B cell (primary cell): ENCODE measurements around the gene DAAM2. TPM values are rescaled to one million over a fixed set of nuclear protein-coding genes. Genes with fewer than 3 reads are reported as not detected.

Source experiments
- ATAC-seq: fragments of 200-7000 bp; cut with Tn5 transposase; one replicate; pipeline ENCODE4 v1.10.0; 2021; ENCODE audit warnings: low read depth, mild to moderate bottlenecking, moderate number of reproducible peaks, moderate library complexity
- CTCF ChIA-PET: fragments of 350-600 bp; sonication (Branson Sonifier 250); formaldehyde crosslinking; loops from one replicate; lab custom pipeline; 2021; ENCODE audit warnings: antibody characterized with exemption, inconsistent platforms; lab: Charles Lee
- POLR2A ChIA-PET: fragments of 350-600 bp; sonication (Branson Sonifier 250); formaldehyde crosslinking; loops from one replicate; lab custom pipeline; 2021; ENCODE audit warnings: antibody characterized with exemption; lab: Charles Lee
- DNase-seq: peaks from one replicate; pipeline ENCODE4 v3.0.0; 2013
- H2AFZ ChIP-seq: 2 replicates; pipeline ENCODE4 v1.6.1; 2012; ENCODE audit warnings: mild to moderate bottlenecking, low read depth, low read length; ENCODE audit not compliant: insufficient read depth, poor library complexity, severe bottlenecking
- H3K27ac ChIP-seq, 2 donors: 1 replicate in 1 of 2; 2 replicates in 1 of 2; pipeline ENCODE4 v1.5.1; 2012 to 2013; ENCODE audit warnings: low read length in 2 of 2, mild to moderate bottlenecking in 2 of 2, moderate library complexity in 1 of 2
- H3K27me3 ChIP-seq, 4 experiments: fragments of 200-600 bp in 1 of 4; sonication (generic) in 1 of 4; replicated peaks in 1 of 4; 1 replicate in 2 of 4; 2 replicates in 2 of 4; pipeline versions ENCODE4 v1.6.1 to v1.7.0; 2013 to 2016; ENCODE audit warnings: low read length in 3 of 4, mild to moderate bottlenecking in 2 of 4, mixed read lengths in 1 of 4, moderate library complexity in 1 of 4; ENCODE audit not compliant: insufficient read depth in 4 of 4, control insufficient read depth in 3 of 4; ENCODE audit errors: control extremely low read depth in 1 of 4
- H3K36me3 ChIP-seq, 2 experiments: replicated peaks in 1 of 2; 1 replicate in 1 of 2; 2 replicates in 1 of 2; pipeline versions ENCODE4 v1.6.1 to v1.7.1; 2013; ENCODE audit warnings: low read length in 1 of 2; ENCODE audit not compliant: insufficient read depth in 2 of 2, control insufficient read depth in 1 of 2; ENCODE audit errors: control extremely low read depth in 1 of 2, extremely low read depth in 1 of 2
- H3K4me1 ChIP-seq, 2 donors: fragments of 200-600 bp in 1 of 2; sonication (generic) in 1 of 2; 1 replicate in 1 of 2; 2 replicates in 1 of 2; pipeline versions ENCODE4 v1.5.1 to v1.6.1; 2013 to 2017; ENCODE audit warnings: low read length in 2 of 2; ENCODE audit not compliant: control insufficient read depth in 2 of 2, insufficient read depth in 2 of 2
- H3K4me2 ChIP-seq: replicated peaks from 2 replicates; pipeline ENCODE3; 2012; ENCODE audit warnings: mild to moderate bottlenecking, low read depth, low read length; ENCODE audit not compliant: poor library complexity, severe bottlenecking
- H3K4me3 ChIP-seq, 5 experiments: fragments of 200-600 bp in 1 of 5; sonication (generic) in 1 of 5; 1 replicate in 3 of 5; 2 replicates in 2 of 5; pipeline versions ENCODE4 v1.5.1 to v1.7.0; 2011 to 2016; ENCODE audit warnings: low read length in 4 of 5, mild to moderate bottlenecking in 4 of 5, low read depth in 2 of 5, control low read depth in 1 of 5, moderate library complexity in 1 of 5; ENCODE audit not compliant: insufficient read depth in 1 of 5; ENCODE audit errors: control extremely low read depth in 1 of 5, extremely low read depth in 1 of 5
- H3K79me2 ChIP-seq: fragments of 200-600 bp; sonication (generic); one replicate; pipeline ENCODE4 v1.6.0; 2016; ENCODE audit warnings: low read length; ENCODE audit not compliant: control insufficient read depth, insufficient read depth
- H3K9ac ChIP-seq: fragments of 200-600 bp; sonication (generic); 2 replicates; pipeline ENCODE4 v1.6.1; 2017; ENCODE audit warnings: mild to moderate bottlenecking, low read length, moderate library complexity
- H3K9me3 ChIP-seq, 3 donors: one replicate each; pipeline versions ENCODE4 v1.6.1 to v1.7.1; 2013; ENCODE audit warnings: low read length in 2 of 3; ENCODE audit not compliant: control insufficient read depth in 2 of 3, insufficient read depth in 1 of 3; ENCODE audit errors: control extremely low read depth in 1 of 3
- H4K20me1 ChIP-seq: 2 replicates; pipeline ENCODE4 v1.6.0; 2012; ENCODE audit warnings: mild to moderate bottlenecking, low read length; ENCODE audit not compliant: insufficient read depth, control insufficient read depth, poor library complexity, severe bottlenecking
- H3K27ac Mint-ChIP-seq: one replicate; pipeline ENCODE4 v1.8.0; 2021; ENCODE audit warnings: mixed read lengths
- H3K27me3 Mint-ChIP-seq: one replicate; pipeline ENCODE4 v1.8.0; 2021; ENCODE audit warnings: mixed read lengths
- H3K4me1 Mint-ChIP-seq: one replicate; pipeline ENCODE4 v1.8.0; 2021; ENCODE audit warnings: mixed read lengths
- H3K4me3 Mint-ChIP-seq: one replicate; pipeline ENCODE4 v1.8.0; 2021; ENCODE audit warnings: mixed read lengths
- H3K9me3 Mint-ChIP-seq: one replicate; pipeline ENCODE4 v1.8.0; 2022; ENCODE audit warnings: mixed read lengths; ENCODE audit not compliant: insufficient read depth
- EZH2 ChIP-seq: IDR thresholded peaks from 2 replicates; pipeline ENCODE4 v1.6.1; 2012; ENCODE audit warnings: borderline replicate concordance, low read depth, mild to moderate bottlenecking, moderate library complexity, low read length; ENCODE audit not compliant: insufficient read depth, poor library complexity, severe bottlenecking
- WGBS: methylation state at CpG from one replicate; pipeline ENCODE4 v1.1.5; 2013; ENCODE audit warnings: missing lambda C conversion rate; ENCODE audit not compliant: insufficient coverage; 5-methylcytosine and 5-hydroxymethylcytosine counted together
- intact Hi-C: fragments of 100-400 bp; cut with micrococcal nuclease; formaldehyde crosslinking; loops from one replicate; pipeline ENCODE4 v1.10.0; 2022
- polyA plus RNA-seq: library from polyadenylated mRNA; depleted of rRNA; stranded (reverse); fragments of >200 nt; gene quantifications from 2 replicates; pipeline ENCODE4 v1.2.3, GENCODE V29; 2012
- total RNA-seq, 2 donors: library from RNA; stranded (reverse); fragments of 120-200 nt in 1 of 2; gene quantifications; 1 replicate in 1 of 2; 2 replicates in 1 of 2; pipeline versions ENCODE4 v1.2.3 to v1.2.4, GENCODE V29; 2013 to 2022
- TF ChIP-seq, protein P1 (sequence below): fragments of 200-600 bp; IDR thresholded peaks from one replicate; pipeline ENCODE4 v1.8.0; 2022; ENCODE audit warnings: antibody characterized with exemption, mild to moderate bottlenecking

Gene DAAM2
- total and polyA plus RNA-seq, 2 donors (not counting 1 experiment from before 2014, with no cell fraction given) = not detected

DNA sequence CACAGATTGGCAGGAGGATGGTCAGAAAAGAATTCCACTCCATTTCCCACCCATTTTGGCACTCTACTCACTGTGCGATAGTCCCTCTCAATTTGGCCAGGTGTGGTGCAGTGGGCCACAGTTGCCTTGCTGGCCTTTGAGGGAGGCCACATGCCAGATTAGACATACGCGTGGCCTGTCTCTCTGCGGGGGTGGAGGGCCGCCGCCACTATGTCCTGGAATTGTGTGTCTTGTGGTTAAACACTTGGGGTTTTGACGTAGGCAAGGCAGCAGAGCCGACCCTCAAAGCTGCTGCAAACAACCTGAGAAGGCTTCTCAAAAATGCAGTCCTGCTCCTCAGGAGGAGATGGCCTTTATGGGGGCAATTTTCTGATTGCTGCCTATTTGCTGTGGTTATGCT, 4.9 kb upstream of the DAAM2 start:
- WGBS = 93% methylated on average over 8 of the region's 8 CpGs
- Histone ChIP-seq H3K9ac (no peak overlapping the region), H3K27ac (no peak overlapping the region), H2AFZ (no peak overlapping the region), H3K9me3 (peaks cover 0 to 3% (median 0%) of the 10 kb centered on the region in 3 donors), H3K36me3 (no peaks in the 10 kb centered on the region), H3K4me3 (no peak overlapping the region), H4K20me1 (no peaks in the 10 kb centered on the region), H3K27me3 (peaks cover 0 to 8% (median 5%) of the 10 kb centered on the region in 4 experiments), H3K79me2 (no peaks in the 10 kb centered on the region), H3K4me2 (no peak overlapping the region), H3K4me1 (peaks cover 0 to 3% of the 10 kb centered on the region in 2 donors)
- intact Hi-C loops = no loop called here
- Mint-ChIP-seq H3K4me1 (no peaks in the 10 kb centered on the region), H3K27ac (no peak overlapping the region), H3K4me3 (no peak overlapping the region), H3K9me3 (peaks cover 4% of the 10 kb centered on the region), H3K27me3 (peaks cover 32% of the 10 kb centered on the region)
- ChIA-PET POLR2A (no interaction called here), CTCF (no interaction called here)
- ATAC-seq (no peak), DNase-seq (no peak)
- no peak for TF ChIP-seq EZH2
- TF ChIP-seq, protein P1, sequence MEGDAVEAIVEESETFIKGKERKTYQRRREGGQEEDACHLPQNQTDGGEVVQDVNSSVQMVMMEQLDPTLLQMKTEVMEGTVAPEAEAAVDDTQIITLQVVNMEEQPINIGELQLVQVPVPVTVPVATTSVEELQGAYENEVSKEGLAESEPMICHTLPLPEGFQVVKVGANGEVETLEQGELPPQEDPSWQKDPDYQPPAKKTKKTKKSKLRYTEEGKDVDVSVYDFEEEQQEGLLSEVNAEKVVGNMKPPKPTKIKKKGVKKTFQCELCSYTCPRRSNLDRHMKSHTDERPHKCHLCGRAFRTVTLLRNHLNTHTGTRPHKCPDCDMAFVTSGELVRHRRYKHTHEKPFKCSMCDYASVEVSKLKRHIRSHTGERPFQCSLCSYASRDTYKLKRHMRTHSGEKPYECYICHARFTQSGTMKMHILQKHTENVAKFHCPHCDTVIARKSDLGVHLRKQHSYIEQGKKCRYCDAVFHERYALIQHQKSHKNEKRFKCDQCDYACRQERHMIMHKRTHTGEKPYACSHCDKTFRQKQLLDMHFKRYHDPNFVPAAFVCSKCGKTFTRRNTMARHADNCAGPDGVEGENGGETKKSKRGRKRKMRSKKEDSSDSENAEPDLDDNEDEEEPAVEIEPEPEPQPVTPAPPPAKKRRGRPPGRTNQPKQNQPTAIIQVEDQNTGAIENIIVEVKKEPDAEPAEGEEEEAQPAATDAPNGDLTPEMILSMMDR = no peak

DNA sequence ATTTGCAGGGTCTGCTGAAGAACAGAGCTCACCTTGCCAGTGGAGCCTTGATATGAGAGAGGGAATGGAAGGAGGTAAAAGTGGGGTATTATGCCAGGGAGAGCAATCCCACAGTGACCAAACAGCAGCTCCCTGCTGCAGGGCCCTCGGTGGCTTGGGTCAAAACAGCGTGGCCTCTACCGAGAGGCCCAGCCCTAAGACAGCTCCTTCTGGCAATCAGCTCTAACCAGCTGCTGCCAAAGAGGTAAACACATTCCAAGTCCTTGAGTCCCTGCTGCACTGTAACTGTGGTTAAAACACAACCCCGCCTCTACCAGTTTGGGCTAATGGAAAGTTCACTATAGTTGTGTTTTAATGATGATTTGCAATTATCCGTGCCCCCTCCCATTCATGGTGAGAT, 1.4 kb upstream of the DAAM2 start:
- Histone ChIP-seq H2AFZ (no peak overlapping the region), H4K20me1 (no peaks in the 10 kb centered on the region), H3K9me3 (no peaks in the 10 kb centered on the region), H3K79me2 (no peaks in the 10 kb centered on the region), H3K4me2 (no peak overlapping the region), H3K27me3 (peaks cover 0 to 29% (median 17%) of the 10 kb centered on the region in 4 experiments), H3K4me3 (no peak overlapping the region), H3K27ac (no peak overlapping the region), H3K9ac (no peak overlapping the region), H3K36me3 (no peaks in the 10 kb centered on the region), H3K4me1 (peaks cover 0 to 3% of the 10 kb centered on the region in 2 donors)
- ChIA-PET CTCF (no interaction called here), POLR2A (no interaction called here)
- no peak overlapping the region for H3K27ac Mint-ChIP-seq
- peaks cover 58% of the 10 kb centered on the region for H3K27me3 Mint-ChIP-seq
- intact Hi-C loops = no loop called here
- no peaks in the 10 kb centered on the region for H3K4me1 Mint-ChIP-seq
- no peak for DNase-seq
- no peak for ATAC-seq
- H3K4me3 Mint-ChIP-seq = no peak overlapping the region
- WGBS = 60% methylated on average over 2 of the region's 5 CpGs
- no peaks in the 10 kb centered on the region for H3K9me3 Mint-ChIP-seq
- TF ChIP-seq, protein P1 = no peak
- TF ChIP-seq EZH2 = no peak
